ENCODE measurements around the gene JTB.
A peak's percentile ranks its signal among the peaks of the same experiment; 100 is the strongest.

The JTB gene

DNA sequence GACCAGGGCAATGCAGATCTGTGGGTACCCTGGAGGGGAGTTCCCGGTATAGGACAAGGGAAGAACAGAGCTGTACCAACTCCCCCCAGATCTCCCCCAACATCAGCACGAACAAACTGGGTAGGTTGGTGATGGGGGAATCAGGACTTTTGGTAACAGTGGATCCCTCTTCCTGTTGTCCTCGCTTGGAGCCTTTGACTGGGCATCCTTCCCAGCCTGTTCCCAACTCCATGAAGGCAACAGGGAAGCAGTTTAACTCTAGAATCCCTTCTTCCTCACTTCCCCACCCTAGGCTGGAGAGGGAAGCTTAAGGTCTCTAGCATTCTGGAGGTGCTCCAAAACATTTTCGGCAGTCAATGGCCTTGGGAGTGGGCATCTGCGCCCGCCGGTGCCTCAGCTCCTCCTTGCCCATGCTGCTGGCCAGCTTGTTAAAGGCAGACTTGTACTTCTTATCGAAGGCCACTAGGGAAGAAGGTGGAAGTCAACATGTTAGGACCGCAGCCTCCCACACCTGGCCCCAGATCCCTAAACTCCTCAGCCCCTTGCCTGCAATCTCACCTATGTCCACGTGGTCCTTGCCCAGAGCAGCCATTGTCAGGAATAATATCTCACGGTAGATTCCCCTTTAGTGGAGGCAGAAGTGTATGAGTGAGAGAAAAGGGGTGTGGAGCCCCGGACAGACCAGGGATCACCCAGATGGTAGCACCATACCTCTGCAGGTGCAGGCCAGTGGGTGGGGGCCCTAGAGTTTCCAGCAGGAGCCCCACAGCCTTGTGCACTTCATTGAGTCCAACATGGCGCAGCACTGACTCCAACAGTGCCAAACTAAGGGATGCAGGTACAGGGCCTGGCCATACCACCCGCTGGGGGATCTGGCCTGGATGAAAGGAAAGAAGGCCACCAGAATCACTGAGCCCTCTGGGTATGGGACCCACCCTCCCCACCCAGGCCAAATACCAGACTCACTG is 47.2 kb downstream of the JTB start:
- no peak overlapping the region for H3K27ac ChIP-seq

DNA sequence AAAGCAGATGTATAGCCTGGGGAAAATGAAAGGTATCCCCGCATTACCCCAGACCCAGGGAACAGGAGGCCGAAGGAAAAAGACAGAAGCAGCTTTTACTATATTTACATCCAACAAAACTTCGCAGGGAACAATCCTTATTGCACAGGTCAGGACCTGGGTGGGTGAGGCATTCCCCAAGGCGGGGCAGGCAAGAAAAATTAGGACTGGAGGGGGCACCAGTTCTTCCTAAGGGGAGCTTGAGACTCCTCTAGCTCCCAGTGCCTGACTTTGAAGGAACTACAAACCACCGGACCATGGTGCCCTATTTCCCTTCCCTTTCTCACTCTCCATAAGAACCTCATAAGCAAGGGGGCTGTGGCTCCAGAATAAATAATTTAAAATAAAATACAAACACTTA is 48.0 kb downstream of the JTB start:
- Histone ChIP-seq H3K4me3 (IDR thresholded peaks at IDR 0.05; ENCODE audit: insufficient read depth, low read depth, low read length) (no peak overlapping the region), H3K4me1 (ENCODE audit: low read depth, poor library complexity, severe bottlenecking) (peaks cover 2% of the 10 kb centered on the region), H3K79me2 (ENCODE audit: insufficient read depth, low read depth) (peaks cover 3% of the 10 kb centered on the region), H4K20me1 (ENCODE audit: insufficient read depth) (no peaks in the 10 kb centered on the region), H2AFZ (ENCODE audit: low read depth) (no peak overlapping the region), H3K4me2 (no peak overlapping the region), H3K36me3 (ENCODE audit: insufficient read depth) (no peaks in the 10 kb centered on the region), H3K27ac (no peak overlapping the region), H3K9ac (no peak overlapping the region), H3K27me3 (ENCODE audit: insufficient read depth, low read depth) (no peaks in the 10 kb centered on the region)
- TF ChIP-seq, protein P1, sequence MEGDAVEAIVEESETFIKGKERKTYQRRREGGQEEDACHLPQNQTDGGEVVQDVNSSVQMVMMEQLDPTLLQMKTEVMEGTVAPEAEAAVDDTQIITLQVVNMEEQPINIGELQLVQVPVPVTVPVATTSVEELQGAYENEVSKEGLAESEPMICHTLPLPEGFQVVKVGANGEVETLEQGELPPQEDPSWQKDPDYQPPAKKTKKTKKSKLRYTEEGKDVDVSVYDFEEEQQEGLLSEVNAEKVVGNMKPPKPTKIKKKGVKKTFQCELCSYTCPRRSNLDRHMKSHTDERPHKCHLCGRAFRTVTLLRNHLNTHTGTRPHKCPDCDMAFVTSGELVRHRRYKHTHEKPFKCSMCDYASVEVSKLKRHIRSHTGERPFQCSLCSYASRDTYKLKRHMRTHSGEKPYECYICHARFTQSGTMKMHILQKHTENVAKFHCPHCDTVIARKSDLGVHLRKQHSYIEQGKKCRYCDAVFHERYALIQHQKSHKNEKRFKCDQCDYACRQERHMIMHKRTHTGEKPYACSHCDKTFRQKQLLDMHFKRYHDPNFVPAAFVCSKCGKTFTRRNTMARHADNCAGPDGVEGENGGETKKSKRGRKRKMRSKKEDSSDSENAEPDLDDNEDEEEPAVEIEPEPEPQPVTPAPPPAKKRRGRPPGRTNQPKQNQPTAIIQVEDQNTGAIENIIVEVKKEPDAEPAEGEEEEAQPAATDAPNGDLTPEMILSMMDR (conservative IDR thresholded peaks at IDR 0.05; ENCODE audit: low read depth, low read length), result no peak

More for the DNA sequence above, 47.2 kb downstream of the JTB start:
- H3K4me2 ChIP-seq, result no peak overlapping the region
- no peak overlapping the region for H3K4me3 ChIP-seq (IDR thresholded peaks at IDR 0.05; ENCODE audit: insufficient read depth, low read depth, low read length)
- H3K27me3 ChIP-seq (ENCODE audit: insufficient read depth, low read depth), result no peaks in the 10 kb centered on the region
- H3K79me2 ChIP-seq (ENCODE audit: insufficient read depth, low read depth), result no peaks in the 10 kb centered on the region
- no peak overlapping the region for H3K9ac ChIP-seq
- H4K20me1 ChIP-seq (ENCODE audit: insufficient read depth), result no peaks in the 10 kb centered on the region
- no peak overlapping the region for H2AFZ ChIP-seq (ENCODE audit: low read depth)
- H3K4me1 ChIP-seq (ENCODE audit: low read depth, poor library complexity, severe bottlenecking), result no peaks in the 10 kb centered on the region
- TF ChIP-seq, protein P1 (conservative IDR thresholded peaks at IDR 0.05; ENCODE audit: low read depth, low read length), result peak; percentile 47
- no peaks in the 10 kb centered on the region for H3K36me3 ChIP-seq (ENCODE audit: insufficient read depth)

DNA sequence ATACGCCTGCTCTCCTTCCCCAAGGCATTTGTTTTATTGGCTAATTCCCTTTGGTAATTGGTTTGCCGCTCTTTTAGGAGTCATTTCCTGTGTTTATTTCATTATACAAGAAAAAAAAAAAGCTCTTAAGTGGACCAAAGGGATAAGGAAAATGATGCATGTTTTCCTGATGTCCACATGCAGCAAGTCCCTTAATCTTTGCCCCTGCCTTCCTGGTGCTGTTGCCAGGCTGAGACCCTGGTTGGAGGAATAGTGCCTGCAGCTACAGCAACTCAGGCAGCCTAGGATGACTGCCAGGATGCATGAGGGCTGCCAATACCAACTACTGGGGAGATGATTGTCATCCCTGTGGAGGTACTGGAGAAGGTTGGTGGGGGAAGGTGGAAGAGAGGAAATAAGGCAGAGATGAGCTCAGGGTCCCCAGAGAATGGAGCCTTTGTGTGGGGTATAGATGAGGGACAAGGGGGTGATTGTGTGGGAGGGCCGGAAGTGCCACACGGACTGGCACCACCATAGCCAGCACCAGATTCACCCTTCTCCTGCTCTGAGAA is 48.6 kb downstream of the JTB start:
- H3K79me2 ChIP-seq (ENCODE audit: insufficient read depth, low read depth), result peaks cover 9% of the 10 kb centered on the region
- no peak overlapping the region for H3K4me3 ChIP-seq (IDR thresholded peaks at IDR 0.05; ENCODE audit: insufficient read depth, low read depth, low read length)
- no peak overlapping the region for H3K27ac ChIP-seq
- no peaks in the 10 kb centered on the region for H3K36me3 ChIP-seq (ENCODE audit: insufficient read depth)
- H3K9ac ChIP-seq, result no peak overlapping the region
- H3K4me2 ChIP-seq, result no peak overlapping the region
- H4K20me1 ChIP-seq (ENCODE audit: insufficient read depth), result no peaks in the 10 kb centered on the region
- TF ChIP-seq, protein P1 (conservative IDR thresholded peaks at IDR 0.05; ENCODE audit: low read depth, low read length), result no peak
- peaks cover 8% of the 10 kb centered on the region for H3K4me1 ChIP-seq (ENCODE audit: low read depth, poor library complexity, severe bottlenecking)
- H3K27me3 ChIP-seq (ENCODE audit: insufficient read depth, low read depth), result no peaks in the 10 kb centered on the region
- no peak overlapping the region for H2AFZ ChIP-seq (ENCODE audit: low read depth)

DNA sequence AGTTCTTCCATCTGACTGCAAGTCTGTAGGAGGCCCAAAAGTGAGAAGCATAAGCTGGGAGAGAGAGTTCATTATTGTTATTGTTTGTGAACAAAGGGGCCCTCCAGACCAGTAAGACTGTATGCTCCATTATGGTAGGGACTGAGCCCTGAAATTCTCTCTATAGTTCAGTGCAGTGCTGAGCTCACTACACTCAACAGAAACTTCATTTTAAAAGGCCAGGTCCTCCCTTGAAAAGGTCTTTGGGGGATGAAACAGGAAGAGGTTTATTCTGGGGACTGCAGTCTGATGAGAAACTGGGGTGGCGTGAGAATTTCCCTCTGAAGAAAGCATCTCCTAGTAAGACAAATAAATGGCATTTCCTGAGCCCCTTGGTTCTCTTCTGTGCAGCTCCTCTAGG is 49.2 kb downstream of the JTB start:
- H3K4me2 ChIP-seq, result no peak overlapping the region
- TF ChIP-seq, protein P1 (conservative IDR thresholded peaks at IDR 0.05; ENCODE audit: low read depth, low read length), result no peak
- H3K27me3 ChIP-seq (ENCODE audit: insufficient read depth, low read depth), result no peaks in the 10 kb centered on the region
- no peaks in the 10 kb centered on the region for H4K20me1 ChIP-seq (ENCODE audit: insufficient read depth)
- H3K4me1 ChIP-seq (ENCODE audit: low read depth, poor library complexity, severe bottlenecking), result peaks cover 8% of the 10 kb centered on the region
- peaks cover 11% of the 10 kb centered on the region for H3K79me2 ChIP-seq (ENCODE audit: insufficient read depth, low read depth)
- no peak overlapping the region for H2AFZ ChIP-seq (ENCODE audit: low read depth)
- H3K36me3 ChIP-seq (ENCODE audit: insufficient read depth), result no peaks in the 10 kb centered on the region
- no peak overlapping the region for H3K4me3 ChIP-seq (IDR thresholded peaks at IDR 0.05; ENCODE audit: insufficient read depth, low read depth, low read length)
- no peak overlapping the region for H3K9ac ChIP-seq
- no peak overlapping the region for H3K27ac ChIP-seq

All from KMS-11 (cell line).